Measurements from ENCODE around the gene DOC2A.
"Not testable (repeated sequence)": the region's sequence is repeated elsewhere in the genome, so short reads cannot be mapped to it uniquely, and the experiment has no call there.

Gene DOC2A

DNA sequence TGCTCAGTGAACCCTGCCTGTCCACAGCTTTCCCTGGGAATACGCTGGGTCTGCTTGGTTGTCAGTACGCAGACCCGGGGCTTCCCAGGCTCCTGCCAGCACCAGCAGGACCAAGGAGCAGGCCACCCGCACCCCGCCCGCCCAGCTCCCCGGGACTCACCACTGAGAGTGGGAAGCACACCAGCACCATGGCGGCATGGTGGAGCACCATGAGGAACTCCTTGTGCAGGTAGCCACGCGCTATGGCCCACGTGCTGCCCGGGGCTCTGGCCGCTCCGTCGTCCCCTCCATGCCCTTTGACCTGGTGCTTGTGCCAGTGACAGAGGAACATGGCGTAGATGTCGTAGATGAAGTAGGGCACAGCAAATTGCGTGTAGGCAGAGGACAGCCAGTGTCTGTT lies 15.6 kb upstream of the DOC2A start:
- DNase-seq = no peak

DNA sequence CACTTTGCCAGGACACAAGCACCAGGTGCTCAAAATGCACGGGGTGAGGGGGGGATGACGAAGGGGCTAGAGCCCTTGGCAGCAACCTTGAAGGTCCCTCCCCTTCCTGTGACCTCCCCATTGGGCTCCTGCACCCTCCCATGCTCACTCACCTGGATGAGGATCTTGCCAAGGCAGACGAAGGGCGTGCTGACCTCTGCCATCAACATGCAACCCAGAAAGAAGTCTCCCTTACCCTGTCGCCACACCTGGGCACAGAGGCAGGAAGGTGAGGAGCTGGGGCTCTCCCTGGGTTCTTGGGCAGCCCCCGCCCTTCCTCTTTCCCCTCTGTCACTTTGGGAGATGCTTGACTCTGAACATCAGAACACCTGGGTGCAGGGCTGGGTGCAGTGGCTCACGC lies 14.7 kb upstream of the DOC2A start:
- DNase-seq = no peak

DNA sequence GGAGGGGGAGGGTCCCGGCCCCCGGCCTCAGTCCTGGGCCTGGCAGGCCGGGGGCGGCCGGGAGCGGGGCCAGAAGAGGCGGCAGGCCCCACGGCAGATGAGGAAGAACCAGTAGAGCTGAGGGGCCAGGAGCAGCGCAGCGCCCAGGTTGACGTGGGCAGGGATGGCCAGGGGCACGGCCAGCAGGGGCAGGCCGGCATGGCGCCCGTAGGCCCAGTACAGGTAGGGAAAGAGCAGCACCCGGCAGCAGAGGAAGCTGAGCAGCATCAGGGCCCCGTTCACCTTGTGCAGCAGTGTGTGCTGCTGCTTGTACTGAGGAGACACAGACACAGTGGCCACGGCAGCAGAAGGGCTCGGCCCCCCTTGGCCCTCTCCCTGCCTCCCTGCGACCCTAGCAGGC lies 14.3 kb upstream of the DOC2A start:
- no peak for DNase-seq

DNA sequence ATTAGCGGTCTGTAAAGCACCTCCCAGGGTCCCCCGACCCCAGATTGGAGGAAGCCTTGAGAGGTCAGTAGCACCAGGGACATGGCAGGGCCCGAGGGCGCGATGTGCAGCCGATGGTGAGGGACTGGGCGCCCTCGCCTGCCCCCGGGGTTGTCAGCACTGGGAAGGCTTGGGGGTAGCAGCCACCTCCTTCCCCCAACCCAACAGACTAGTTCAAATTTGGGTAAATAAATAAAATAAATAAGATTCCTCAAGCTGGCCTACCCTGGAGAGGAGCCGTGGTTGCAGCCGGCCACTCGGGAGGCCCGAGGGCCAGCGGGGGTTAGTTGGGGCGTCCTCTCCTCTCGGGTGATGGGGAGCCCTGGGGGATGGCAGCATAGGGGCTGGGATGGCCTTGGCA lies 13.6 kb upstream of the DOC2A start:
- DNase-seq = no peak

DNA sequence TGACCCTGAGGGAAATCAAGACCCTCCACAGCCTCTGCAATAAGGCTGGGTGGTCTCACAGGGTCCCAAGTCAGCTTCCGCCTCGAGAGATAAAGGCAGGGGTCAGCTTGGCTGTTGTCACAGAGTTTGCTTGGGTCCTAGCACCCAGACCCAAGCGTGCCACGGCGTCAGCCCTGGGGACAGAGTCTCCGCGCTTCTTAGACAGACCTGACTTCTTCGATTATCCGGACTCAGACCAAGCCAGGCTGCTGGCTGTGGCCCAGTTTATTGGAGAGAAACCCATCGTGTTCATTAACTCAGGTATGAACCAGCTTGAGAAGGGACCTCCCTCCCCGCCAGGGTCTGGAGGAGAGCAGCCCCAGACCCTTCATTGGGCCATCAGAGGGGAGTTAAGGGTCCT lies 12.8 kb upstream of the DOC2A start:
- DNase-seq = no peak

DNA sequence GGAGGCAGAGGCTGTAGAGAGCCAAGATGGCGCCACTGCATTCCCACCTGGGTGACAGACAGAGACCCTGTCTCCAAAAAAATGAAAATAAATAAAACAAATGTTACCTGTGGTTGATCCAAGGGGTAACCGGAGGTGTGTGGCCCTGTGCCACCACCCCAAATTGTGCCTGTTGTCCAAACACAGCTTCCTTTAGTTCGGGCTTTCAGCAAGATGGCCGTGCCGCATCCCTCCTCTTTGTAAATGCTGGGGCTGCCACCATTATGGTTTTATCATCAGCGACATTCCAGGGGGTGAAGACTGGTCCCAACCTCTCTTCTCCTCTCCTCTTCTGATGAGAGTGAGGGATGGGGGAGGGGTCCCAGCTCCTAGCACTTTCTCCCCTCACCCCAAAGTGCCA lies 12.1 kb upstream of the DOC2A start, which contains the start of gene C16orf92:
Gene C16orf92, plus strand, starts transcription at position 312 of the 400 bp plus-strand sequence. CDS start 143 bp downstream, outside the sequence.
- no peak for DNase-seq

DNA sequence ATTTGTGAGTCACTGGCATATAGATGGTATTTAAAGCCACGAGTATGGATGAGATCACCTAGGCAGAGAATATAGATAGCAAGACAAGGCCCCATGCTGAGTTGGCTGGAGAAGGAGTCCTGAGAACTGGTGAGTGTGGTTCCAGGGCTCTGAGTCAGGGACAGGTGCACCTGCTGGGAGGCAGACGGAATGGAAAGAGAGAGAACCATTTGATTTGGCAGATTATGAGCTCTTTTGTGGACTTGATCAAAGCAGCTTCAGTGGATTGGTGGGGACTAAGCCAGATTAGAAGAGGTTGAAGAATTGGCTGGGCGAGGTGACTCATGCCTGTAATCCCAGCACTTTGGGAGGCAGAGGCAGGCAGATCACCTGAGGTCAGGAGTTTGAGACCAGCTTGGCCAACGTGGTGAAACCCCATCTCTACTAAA lies 7.9 kb upstream of the DOC2A start:
- no peak for DNase-seq

DNA sequence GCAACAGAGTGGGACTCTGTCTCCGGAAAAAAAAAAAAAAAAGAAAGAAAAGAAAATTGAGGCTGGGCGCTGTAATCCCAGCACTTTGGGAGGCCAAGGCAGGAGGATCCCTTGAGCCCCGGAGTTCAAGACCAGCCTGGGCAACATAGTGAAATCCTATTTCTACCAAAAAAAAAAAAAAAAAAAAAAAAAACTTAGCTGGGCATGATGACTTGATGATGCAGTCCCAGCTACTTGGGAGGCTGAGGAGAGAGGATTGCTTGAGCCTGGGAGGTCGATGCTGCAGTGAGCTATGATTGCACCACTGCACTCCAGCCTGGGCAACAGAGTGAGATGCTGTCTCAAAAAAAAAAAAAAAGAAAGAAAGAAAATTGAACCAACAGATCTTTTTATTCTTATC lies 7.1 kb upstream of the DOC2A start:
- DNase-seq = not testable (repeated sequence)

DNA sequence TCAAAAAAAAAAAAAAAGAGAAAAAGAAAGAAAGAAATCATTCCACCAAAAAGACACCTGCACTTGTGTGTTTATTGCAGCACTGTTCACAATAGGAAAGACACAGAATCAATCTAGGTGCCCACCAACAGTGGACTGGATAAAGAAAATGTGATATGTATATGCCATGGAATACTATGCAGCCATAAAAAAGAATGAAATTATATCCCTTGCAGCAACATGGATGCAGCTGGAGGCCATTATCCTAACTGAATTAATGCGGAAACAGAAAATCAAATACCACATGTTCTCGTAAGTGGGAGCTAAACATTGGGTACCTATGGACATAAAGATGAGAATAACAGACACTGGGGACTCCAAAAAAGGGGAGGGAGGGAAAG lies 6.4 kb upstream of the DOC2A start:
- no peak for DNase-seq

DNA sequence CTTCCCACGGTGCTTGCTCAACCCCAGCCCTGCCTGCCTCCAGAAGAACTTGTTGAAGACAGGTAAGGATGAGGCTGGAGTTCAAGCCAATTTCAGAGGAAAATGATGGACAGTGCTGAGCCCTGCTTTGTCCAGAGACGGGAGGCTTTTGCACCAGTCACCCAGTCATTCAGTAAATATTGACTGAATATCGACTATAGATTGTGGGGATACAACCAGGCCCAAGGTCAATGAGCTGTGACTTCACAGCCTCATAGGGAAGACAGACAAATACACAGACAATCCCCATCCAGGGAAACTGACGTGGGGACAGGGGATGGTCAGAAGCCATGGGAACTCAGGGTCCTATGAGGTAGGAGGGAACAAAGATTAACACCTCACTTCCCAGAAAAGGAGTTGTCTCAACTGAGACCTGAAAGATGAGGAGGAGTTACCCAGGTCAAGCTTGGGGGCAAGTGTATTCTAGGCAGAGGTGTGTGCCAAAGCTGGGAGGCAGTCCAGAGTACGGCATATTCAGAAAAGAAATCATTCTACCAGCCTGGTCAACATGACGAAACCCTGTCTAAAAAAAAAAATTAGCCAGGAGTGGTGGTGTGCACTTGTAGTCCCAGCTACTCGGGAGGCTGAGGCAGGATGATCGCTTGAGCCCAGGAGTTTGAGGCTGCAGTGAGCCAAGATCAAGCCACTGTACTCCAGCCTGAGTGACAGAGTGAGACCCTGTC lies 5.9 kb upstream of the DOC2A start:
- DNase-seq = no peak

DNA sequence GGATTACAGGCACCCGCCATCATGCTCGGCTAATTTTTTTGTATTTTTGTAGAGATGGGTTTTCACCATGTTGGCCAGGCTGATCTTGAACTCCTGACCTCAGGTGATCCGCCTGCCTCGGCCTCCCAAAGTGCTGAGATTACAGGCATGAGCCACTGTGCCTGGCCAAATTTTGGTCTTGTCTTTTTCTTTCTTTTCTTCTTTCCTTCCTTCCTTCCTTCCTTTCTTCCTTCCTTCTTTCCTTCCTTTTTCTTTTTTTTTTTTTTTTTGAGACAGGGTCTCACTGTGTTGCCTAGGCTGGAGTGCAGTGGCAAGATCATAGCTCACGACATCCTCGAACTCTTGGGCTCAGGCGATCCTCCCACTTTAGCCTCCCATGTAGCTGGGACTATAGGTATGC lies 4.6 kb upstream of the DOC2A start:
- DNase-seq = not testable (repeated sequence)

DNA sequence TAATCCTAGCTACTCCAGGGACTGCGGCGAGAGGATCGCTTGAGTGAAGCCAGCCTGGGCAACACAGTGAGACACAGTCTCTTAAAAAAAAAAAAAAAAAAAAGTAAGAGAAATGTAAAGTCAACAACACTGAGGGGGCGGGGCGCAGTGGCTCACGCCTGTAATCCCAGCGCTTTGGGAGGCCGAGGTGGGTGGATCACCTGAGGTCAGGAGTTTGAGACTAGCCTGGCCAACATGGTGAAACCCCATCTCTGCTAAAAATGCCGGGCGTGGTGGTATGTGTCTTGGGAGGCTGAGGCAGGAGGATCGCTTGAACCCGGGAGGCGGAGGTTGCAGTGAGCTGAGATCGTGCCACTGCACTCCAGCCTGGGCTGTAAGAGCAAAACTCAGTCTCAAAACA lies 1.8 kb upstream of the DOC2A start:
- not testable (repeated sequence) for DNase-seq

DNA sequence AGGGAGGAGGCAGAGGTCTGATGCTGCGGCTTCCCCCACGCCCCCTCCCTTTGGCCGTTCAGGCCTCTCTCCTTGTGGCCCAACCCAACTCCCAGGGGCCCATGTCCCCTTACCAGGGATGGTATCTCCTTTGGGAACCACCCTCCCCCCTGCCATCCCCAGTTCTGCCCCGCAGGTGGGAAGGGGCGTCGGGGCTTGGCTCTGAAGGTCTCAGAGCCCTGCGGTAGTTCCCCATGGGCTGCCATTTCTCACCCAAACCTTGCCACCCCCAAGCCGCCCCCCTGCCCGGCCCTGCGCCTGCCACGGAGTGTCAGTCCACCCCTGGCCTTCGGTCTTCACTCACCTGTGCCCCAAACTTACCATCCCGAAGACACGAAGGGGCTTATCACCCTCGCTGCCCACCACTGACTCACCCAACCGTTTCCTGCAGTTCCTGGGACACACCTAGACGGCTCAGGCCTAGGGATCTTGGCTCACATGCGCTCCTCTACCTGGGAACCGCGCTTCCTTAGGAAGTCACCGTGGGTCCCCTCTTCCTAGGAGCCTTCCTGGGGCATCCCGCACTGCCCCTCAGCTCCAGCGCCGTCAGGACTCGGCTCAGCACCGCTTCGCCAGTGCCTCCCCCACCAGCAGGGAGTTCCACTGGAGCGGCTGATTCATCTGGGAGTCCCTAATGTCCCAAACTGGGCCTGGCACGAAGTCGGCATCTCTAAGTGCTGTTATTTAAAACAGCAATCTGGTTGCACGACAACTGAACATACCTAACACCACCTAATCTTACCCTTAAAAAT lies 1.1 kb upstream of the DOC2A start:
- DNase-seq = no peak

DNA sequence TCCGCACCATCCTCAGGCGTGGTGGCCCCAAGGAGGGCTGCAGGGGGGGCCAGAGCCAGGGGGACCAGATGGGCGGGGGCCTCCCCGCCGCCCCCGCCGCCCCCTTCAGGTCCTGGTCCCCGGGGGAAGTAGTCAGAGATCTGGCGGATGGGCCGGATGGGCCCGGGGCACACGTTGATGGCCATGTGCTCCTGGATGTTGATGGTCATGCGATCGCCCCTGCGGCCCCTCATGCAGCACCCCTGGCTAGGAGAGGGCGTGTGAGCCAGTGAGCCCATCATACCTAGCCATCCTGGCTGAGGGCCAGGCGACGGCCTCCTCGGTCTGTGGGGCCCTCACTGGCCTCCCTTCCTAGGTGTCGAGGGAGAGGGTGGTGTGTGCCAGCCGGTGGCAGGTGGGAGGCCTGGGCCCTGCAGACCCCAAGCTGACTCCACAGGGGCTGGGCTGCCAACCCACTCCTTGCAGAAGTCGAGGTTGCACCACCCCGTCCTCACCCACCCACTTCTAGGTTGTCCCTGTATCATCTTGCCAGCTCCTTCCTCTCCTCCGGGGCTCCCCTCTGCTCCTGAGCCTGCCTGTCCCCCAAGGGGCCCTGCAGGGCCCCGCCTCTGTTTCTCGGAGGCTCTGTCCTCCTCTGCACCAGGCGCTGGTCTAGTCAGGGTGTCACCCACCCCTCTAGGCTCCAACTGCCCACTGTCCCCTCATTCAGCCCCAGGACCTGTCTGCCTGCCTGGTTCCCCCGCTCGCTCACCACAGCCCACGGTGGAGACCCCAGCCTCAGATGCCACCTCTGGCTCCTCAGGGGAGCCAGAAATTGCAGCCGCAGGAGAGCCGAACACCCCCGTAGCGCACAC lies 610 bp downstream of the DOC2A start:
- no peak for DNase-seq

DNA sequence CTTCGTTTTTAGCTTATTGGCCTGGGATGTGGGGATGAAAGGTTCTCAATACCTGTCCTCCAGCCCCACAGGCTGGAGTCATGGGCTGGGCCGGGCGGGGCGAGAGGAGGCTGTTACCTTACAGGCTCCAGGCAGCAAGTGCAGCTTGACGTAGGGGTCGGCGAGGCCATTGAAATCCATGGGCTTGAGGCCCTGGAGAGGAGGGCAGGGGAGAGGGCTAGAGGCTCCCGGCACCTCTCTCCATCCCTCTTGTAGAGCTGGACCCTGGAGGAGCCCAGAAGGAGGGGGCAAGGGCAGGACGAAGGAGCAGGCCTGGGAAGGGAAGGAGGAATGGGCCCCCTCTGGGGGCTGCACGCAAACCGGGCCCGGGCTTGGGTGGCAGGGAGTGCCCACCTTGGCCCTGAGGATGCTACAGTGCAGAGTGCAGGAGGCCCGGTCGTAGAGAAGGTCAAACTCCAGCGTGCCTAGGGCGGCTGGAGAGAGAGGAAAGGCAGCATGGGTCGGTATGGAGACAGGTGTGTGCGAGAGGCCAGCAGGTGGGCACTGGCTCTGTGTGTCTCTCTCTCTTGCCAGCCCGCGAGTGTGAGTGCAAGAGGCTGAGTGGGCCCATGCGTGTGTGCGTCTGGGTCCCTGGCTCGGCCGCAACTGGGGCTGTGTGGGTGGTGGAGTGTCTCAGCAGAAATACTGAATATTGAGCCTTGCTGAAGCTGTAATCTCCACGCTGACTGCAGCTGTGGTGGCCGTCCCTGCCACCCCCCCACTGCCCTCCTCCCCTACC lies 1.6 kb downstream of the DOC2A start:
- DNase-seq = no peak

DNA sequence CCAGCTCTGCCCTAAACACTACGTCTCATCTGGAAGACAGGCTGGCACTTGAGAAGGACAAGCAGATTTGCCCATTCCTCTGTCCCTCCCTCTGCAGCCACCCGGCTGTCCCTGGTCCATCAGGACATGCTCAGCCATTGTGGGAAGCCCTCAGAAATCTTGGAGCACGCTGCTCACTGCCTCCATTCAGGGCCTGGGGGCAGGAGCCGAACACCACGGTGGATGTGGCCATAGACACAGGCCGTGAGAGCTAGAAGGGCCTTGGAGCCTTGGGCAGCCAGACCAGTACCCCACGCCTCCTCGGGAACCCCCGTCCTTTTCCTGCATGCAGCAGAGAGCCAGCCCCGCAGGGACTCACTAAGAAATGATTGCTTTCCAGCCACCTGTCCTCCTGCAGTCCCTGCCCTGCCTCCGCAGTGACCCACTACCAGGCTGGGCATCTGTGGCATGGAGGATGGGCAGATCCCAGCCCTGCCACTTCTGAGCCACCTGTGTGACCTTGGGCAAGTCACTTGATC lies 3.4 kb downstream of the DOC2A start:
- no peak for DNase-seq

DNA sequence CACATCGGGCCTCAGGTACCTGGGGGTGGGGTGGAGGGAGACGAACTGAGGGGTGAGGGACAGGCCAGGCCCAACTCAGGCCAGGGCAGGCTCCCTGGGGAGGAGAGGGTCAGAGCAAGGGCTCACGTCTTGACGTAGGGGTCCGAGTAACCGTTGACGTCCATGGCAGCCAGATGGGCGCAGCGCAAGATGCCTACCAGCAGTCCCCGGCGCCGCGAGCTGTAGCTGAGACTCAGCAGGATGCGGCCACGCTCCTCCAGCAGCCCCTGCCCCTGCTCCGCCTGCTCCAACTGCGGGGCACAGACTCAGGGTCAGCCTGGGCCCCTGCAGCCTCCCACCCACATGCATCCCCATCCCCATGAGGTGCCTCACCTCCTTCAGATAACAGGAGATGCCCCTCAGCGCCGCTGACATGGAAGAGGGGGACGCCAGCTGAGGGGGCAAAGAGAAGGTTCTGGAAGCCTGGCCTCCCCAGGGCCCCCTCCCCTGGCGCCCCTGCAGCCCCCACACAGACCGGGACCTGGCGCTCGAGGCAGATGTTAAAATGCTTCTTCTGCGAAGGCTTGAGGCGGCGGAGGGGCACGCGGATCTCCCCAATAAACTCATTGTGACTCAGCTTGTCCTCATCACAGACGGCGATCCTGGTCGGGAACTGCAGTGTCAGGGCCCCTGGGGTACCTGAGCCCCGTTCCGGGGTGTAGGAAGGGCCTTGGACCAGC lies 4.0 kb downstream of the DOC2A start:
- no peak for DNase-seq

DNA sequence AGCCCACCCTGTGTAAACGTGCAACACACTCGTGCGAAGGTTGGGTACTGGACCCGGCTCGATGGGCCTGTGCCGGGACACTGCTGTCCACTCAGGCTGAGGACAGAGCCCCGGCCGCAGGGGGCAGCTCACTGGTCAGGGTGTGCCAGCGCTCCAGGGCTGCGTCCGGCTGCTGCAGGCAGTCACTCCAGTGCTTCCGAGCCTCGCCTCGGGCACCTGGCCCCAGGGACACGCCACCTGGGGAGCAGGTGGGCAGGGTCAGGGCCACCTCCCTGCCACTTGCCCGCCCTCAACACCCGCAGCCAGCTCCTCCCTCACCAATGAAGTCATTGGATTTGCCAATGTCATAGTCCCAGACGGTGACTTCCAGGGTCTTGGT lies 4.7 kb downstream of the DOC2A start:
- no peak for DNase-seq

DNA sequence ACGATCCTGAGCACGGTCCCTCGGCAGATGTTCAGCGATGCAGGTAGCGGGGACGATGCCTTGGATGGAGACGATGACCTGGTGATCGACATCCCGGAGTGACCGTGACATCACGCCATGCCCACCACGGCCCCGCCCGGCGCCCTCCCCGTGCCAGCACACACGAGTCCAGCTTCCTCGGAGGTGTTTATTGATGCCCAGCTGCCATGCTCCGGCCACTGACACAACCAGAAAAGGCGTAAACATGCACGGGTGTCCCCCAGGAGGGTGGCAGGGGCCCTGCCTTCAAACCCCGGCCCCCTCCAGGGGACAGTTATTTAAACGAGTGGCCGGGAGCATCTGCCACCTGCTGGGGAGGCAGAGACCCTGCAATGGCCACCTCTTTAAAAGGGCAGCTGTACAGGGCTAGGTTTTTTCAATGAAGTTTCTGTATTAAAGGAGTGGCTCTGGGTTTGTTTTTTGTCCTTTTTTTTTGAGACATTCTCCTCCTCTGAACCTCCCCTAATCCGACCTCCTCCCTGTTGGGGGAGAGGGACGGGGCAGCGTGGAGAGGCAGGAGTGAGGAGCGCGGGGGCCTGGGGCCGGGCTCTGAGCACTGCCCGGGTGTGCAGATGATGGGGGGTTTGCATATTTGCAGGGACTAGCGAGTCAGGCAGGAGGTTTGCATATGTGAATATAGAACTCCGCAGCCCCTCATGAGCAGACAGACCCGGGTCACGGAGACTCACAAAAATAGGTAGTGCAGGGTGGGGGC lies 5.3 kb downstream of the DOC2A start:
- no peak for DNase-seq

DNA sequence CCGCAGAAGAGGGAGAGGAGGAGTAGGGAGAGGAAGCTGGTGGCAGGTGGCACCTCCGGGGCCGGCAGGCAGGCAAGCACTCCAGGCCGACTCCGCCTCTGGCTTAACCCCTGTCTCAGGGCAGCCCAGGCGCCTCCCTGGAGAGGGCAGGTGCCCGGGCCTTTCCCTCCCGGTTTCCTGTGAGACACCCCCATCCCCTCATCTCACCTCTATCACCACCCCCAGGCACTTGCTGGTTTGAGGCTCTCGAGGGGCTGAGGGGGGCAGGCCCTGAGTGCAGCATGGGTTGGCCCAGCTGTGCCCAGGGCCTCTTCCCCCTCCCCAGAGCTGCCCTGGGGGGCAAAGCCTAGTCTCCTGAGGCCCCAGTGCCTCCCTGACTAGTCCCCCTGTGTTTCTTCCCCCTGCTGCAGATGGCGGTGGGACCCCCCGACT lies 6.0 kb downstream of the DOC2A start:
- no peak for DNase-seq

DNA sequence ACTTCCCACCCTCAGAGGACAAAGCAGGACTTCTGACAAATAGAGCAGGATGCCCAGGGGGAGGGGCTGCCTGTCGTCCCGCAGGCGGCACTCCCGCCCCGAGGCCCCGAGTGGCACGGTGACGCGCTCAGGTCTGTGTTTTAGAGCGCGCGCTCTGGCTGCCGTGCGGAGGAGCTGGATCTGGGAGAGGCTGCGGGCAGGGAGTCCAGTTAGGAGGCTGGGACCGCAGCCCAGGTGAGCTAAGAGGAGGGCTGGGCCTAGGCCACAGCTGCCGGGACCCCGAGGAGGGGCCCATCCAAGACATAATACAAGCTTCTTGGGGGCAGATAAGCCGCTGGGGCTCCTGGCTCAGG lies 6.4 kb downstream of the DOC2A start:
- DNase-seq = no peak
